CD4-positive, alpha-beta T cell treated with Interleukin-10 for 1 hour (primary cell): Measurements from ENCODE around the gene PBXIP1.
"Not testable (repeated sequence)": the region's sequence is repeated elsewhere in the genome, so short reads cannot be mapped to it uniquely, and the experiment has no call there.

Experiments used
- DNase-seq: peaks from one replicate; pipeline ENCODE4 v3.0.0-alpha.2; 2020

The PBXIP1 gene

GRCh38 chr1:154935749-154936554, 19.9 kb downstream of the PBXIP1 start:
- DNase-seq: no peak

GRCh38 chr1:154934358-154934948, 21.4 kb downstream of the PBXIP1 start:
- DNase-seq: no peak

- no peak for DNase-seq
These were observed 23.9 kb downstream of the PBXIP1 start for GRCh38 chr1:154931940-154932487.

- no peak for DNase-seq
These were observed 29.7 kb downstream of the PBXIP1 start for GRCh38 chr1:154926201-154926600.

GRCh38 chr1:154925335-154926170, 30.3 kb downstream of the PBXIP1 start:
- DNase-seq: no peak

- DNase-seq: no peak
These were observed 32.2 kb downstream of the PBXIP1 start for GRCh38 chr1:154923695-154924094.

GRCh38 chr1:154913273-154913672, 42.6 kb downstream of the PBXIP1 start:
- DNase-seq: no peak

GRCh38 chr1:154912755-154913154, 43.1 kb downstream of the PBXIP1 start:
- no peak for DNase-seq

- no peak for DNase-seq
These were observed 44.0 kb downstream of the PBXIP1 start for GRCh38 chr1:154911691-154912550.

GRCh38 chr1:154910851-154911250, 45.0 kb downstream of the PBXIP1 start:
- DNase-seq: no peak

- no peak for DNase-seq
These were observed 47.0 kb downstream of the PBXIP1 start for GRCh38 chr1:154908937-154909336.

- DNase-seq: not testable (repeated sequence)
These were observed 47.8 kb downstream of the PBXIP1 start for GRCh38 chr1:154908129-154908528.

GRCh38 chr1:154906621-154907081, 49.2 kb downstream of the PBXIP1 start:
- DNase-seq: peak; percentile 8

GRCh38 chr1:154902938-154903566, 52.8 kb downstream of the PBXIP1 start:
- no peak for DNase-seq

GRCh38 chr1:154901591-154901990, 54.3 kb downstream of the PBXIP1 start:
- DNase-seq: no peak

- no peak for DNase-seq
These were observed 56.9 kb downstream of the PBXIP1 start for GRCh38 chr1:154899041-154899440.

- DNase-seq: no peak
These were observed 59.1 kb downstream of the PBXIP1 start for GRCh38 chr1:154896771-154897286.

- DNase-seq: no peak
These were observed 60.1 kb downstream of the PBXIP1 start for GRCh38 chr1:154895798-154896197.
